KMS-11 (cell line): Measurements from ENCODE around the gene DNAH6.

Source experiments
- H2AFZ ChIP-seq: fragments of 200-600 bp; sonication (generic); 2 replicates; pipeline ENCODE4 v1.6.1; 2016; ENCODE audit warnings: antibody characterized with exemption, mixed run types, low read depth
- H3K27ac ChIP-seq: fragments of 200-600 bp; sonication (generic); 2 replicates; pipeline ENCODE4 v1.6.1; 2016; ENCODE audit warnings: mild to moderate bottlenecking, mixed run types
- H3K27me3 ChIP-seq: fragments of 200-600 bp; sonication (generic); 2 replicates; pipeline ENCODE4 v1.6.1; 2017; ENCODE audit warnings: mild to moderate bottlenecking, low read depth, mixed run types, moderate library complexity; ENCODE audit not compliant: insufficient read depth
- H3K36me3 ChIP-seq: fragments of 200-600 bp; sonication (generic); 2 replicates; pipeline ENCODE4 v1.6.1; 2017; ENCODE audit warnings: mild to moderate bottlenecking, mixed run types; ENCODE audit not compliant: insufficient read depth
- H3K4me1 ChIP-seq: fragments of 200-600 bp; sonication (generic); 2 replicates; pipeline ENCODE4 v1.6.1; 2016; ENCODE audit warnings: mild to moderate bottlenecking, low read depth, mixed run types; ENCODE audit not compliant: poor library complexity, severe bottlenecking
- H3K4me2 ChIP-seq: fragments of 200-600 bp; sonication (generic); 2 replicates; pipeline ENCODE4 v1.7.0; 2016; ENCODE audit warnings: mild to moderate bottlenecking, mixed run types
- H3K4me3 ChIP-seq: fragments of 200-600 bp; sonication (generic); IDR thresholded peaks from 2 replicates; pipeline ENCODE4 v1.6.1; 2017; ENCODE audit warnings: low read depth, low read length, mixed read lengths; ENCODE audit not compliant: insufficient read depth
- H3K79me2 ChIP-seq: fragments of 200-600 bp; sonication (generic); 2 replicates; pipeline ENCODE4 v1.6.1; 2016; ENCODE audit warnings: low read depth, mixed run types; ENCODE audit not compliant: insufficient read depth
- H3K9ac ChIP-seq: fragments of 200-600 bp; sonication (generic); 2 replicates; pipeline ENCODE4 v1.6.1; 2016; ENCODE audit warnings: mild to moderate bottlenecking, mixed run types
- H4K20me1 ChIP-seq: fragments of 200-600 bp; sonication (generic); 2 replicates; pipeline ENCODE4 v1.6.1; 2016; ENCODE audit warnings: mild to moderate bottlenecking, mixed run types; ENCODE audit not compliant: insufficient read depth
- CTCF ChIP-seq: fragments of 200-600 bp; sonication (generic); conservative IDR thresholded peaks from 2 replicates; pipeline ENCODE4 v1.6.1; 2017; ENCODE audit warnings: low read depth, mild to moderate bottlenecking, antibody characterized with exemption, low read length, moderate library complexity, mixed read lengths

DNAH6 gene

GRCh38 chr2:84678214-84678613 lies 161.9 kb downstream of the DNAH6 start:
- Histone ChIP-seq H3K27me3 (no peaks in the 10 kb centered on the region), H3K36me3 (no peaks in the 10 kb centered on the region), H3K27ac (no peak overlapping the region), H3K4me1 (no peaks in the 10 kb centered on the region), H3K4me2 (no peak overlapping the region), H3K79me2 (no peaks in the 10 kb centered on the region), H3K4me3 (no peak overlapping the region), H2AFZ (no peak overlapping the region), H3K9ac (no peak overlapping the region), H4K20me1 (no peaks in the 10 kb centered on the region)
- no peak for TF ChIP-seq CTCF

- H2AFZ ChIP-seq = no peak overlapping the region
- H3K4me2 ChIP-seq = no peak overlapping the region
- no peaks in the 10 kb centered on the region for H3K79me2 ChIP-seq
Measured at GRCh38 chr2:84686783-84687476, 170.6 kb downstream of the DNAH6 start.

GRCh38 chr2:84687498-84688149 lies 171.3 kb downstream of the DNAH6 start:
- Histone ChIP-seq H3K4me3 (no peak overlapping the region), H3K27me3 (no peaks in the 10 kb centered on the region), H3K4me2 (no peak overlapping the region), H3K27ac (no peak overlapping the region), H4K20me1 (no peaks in the 10 kb centered on the region), H2AFZ (no peak overlapping the region), H3K79me2 (no peaks in the 10 kb centered on the region), H3K4me1 (no peaks in the 10 kb centered on the region), H3K36me3 (no peaks in the 10 kb centered on the region), H3K9ac (no peak overlapping the region)
- TF ChIP-seq CTCF = no peak

More at GRCh38 chr2:84686783-84687476, 170.6 kb downstream of the DNAH6 start:
- H3K36me3 ChIP-seq = no peaks in the 10 kb centered on the region
- no peaks in the 10 kb centered on the region for H3K27me3 ChIP-seq
- TF ChIP-seq CTCF = no peak
- no peak overlapping the region for H3K4me3 ChIP-seq
- H3K27ac ChIP-seq = no peak overlapping the region
- H3K9ac ChIP-seq = no peak overlapping the region
- H4K20me1 ChIP-seq = no peaks in the 10 kb centered on the region
- H3K4me1 ChIP-seq = no peaks in the 10 kb centered on the region

GRCh38 chr2:84690225-84690624 lies 173.9 kb downstream of the DNAH6 start:
- Histone ChIP-seq H3K27me3 (no peaks in the 10 kb centered on the region), H3K36me3 (no peaks in the 10 kb centered on the region), H3K79me2 (no peaks in the 10 kb centered on the region), H3K4me1 (no peaks in the 10 kb centered on the region), H3K9ac (no peak overlapping the region), H3K4me2 (no peak overlapping the region), H3K4me3 (no peak overlapping the region), H4K20me1 (no peaks in the 10 kb centered on the region), H2AFZ (no peak overlapping the region), H3K27ac (no peak overlapping the region)
- no peak for TF ChIP-seq CTCF
